C4-2B (cell line): ENCODE measurements around the gene DMRTB1.

Experiments
- H3K27ac ChIP-seq: fragments of 450-650 bp; 2 replicates; pipeline ENCODE4 v1.5.1; 2017
- CTCF ChIP-seq: fragments of 450-650 bp; conservative IDR thresholded peaks from 2 replicates; pipeline ENCODE4 v1.5.1; 2017; ENCODE audit warnings: mild to moderate bottlenecking
- ZFX ChIP-seq: fragments of 450-650 bp; IDR thresholded peaks from 2 replicates; pipeline ENCODE4 v1.6.1; 2017

The DMRTB1 gene

DNA sequence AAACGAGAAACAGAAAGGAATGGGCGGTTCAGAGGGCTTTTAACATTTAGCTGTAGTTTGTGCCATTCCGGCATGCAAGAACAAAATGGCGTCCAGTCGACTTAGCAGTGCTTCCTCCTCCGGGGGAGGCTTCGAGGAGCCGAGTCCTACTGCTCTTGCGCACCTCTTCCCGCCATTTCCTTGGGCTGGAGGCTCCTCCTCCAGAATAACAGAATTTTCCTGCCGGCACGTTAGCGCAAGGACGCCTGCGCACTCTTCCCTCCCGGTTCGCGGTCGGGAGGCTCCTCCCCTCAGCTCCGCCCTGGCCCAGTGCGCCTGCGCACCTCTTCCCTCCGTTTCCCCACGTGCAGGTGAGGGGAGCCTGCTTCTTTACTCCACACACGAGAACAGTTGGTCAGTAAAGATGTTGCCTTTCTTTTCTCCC is 1.0 kb downstream of the DMRTB1 start:
- H3K27ac ChIP-seq: no peak overlapping the region
- TF ChIP-seq CTCF: no peak
- no peak for TF ChIP-seq ZFX

DNA sequence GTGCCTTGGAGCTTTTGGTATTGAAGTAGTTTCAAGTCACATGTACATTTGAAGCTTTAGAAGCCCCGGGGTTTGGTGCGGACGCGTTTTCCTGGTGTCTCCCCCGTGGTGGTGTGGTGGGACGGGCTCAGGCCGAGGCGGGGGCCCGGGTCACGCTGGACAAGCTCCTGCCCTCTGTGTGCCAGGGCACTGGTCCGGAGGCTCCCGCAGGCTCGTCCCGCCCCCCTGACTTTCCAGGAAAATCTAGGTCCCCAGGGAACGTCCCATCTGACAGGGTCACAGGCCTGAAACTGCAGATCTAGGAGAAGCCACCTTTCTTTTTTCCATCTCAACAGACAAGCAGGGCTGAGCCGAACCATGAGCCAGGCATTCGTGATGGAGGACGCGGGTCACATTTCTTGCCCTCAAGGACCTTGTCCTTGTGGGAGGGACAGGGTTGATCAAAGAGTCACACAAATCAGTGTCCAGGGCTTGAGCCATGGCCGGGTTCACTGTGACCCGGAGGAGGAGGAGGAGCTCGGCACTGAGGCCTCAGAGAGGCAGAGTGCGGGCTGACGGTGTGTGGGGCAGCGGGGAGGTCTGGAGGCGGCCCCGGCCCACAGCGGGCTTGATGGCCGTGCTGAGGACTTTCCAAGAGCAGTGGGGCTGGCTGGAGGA is 1.6 kb downstream of the DMRTB1 start:
- TF ChIP-seq ZFX (no peak), CTCF (no peak)
- H3K27ac ChIP-seq: no peak overlapping the region

DNA sequence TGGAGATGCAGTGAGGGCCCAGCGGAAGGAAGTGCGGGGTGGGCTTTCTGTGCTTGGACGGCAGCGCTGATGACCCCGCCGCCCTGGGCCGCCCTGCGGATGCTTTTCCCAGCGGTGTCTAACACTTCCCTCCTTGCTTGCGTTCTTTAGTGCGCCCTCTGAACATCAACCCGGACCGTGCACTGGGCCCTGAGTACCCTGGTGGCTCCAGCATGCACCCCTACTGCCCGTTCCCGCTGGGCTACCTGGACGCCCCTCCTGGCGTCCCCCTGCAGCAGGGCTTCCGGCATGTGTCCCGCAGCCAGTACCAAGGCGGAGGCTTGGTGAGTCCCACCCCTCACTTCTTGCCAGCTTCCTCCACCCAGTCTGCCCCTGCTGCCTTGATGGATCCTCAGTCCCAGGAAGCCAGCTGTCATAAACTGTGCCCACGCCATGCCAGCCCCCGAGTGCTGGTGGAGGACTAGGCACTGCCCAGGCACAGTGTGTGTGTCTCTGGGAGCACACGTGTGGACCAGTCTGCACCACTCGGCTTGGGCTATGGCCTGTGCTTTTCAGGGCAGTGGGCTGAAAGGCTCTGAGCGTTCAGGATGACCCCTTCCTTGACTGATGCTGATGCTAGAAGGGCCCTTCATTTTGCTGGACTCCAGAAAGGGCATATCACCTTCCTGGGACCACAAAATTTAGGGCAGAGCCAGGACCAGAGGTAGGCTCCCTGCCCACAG is 2.3 kb downstream of the DMRTB1 start:
- no peak overlapping the region for H3K27ac ChIP-seq
- no peak for TF ChIP-seq CTCF
- no peak for TF ChIP-seq ZFX

GRCh38 chr1:53462193-53462592 is 3.0 kb downstream of the DMRTB1 start:
- H3K27ac ChIP-seq: no peak overlapping the region
- TF ChIP-seq CTCF (no peak), ZFX (no peak)

GRCh38 chr1:53462769-53463501 is 3.7 kb downstream of the DMRTB1 start:
- TF ChIP-seq ZFX (no peak), CTCF (no peak)
- H3K27ac ChIP-seq: no peak overlapping the region

DNA sequence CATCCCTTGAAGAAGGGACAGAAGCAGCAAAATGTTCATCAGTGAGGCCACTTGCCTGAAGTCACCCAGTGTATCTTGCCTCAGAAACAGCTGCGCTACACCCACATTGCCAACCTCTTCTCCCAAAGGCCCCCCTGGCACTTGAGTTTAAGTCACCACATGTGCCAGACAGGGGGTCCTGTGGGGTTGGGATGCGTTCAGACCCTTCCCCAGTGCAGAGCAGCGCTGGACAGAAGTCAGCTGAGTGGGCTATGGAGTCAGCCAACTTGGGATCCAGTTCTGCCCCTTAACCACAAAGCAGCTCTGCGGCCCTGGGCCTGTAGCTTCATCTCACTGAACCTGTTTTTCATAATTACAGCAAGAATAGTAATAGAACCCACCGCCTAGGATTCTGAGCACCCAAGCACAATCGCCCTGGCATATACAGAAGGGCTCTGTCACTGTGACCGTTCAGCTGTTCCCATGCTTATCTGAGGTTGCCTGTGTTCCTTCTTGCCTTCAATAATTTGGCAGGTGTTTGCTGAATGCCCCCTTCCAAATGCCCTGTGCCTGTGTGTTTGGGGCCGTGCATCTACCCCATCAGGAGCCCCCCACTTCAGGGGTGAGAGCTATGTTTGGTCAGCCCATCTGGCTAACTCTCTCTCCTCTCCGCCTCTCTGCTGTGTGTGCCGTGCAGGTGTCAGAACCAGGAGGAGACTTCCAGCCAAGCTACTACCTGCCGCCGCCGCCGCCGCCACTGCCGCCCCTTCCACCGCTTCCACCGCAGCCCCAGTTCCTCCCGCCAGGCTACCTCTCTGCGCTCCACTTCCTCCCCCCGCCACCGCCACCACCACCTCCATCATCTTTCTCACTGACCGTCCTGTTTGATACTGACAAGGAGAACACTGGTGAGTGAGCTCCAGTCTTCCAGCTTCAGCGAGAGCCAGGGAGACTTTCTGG is 5.0 kb downstream of the DMRTB1 start:
- no peak overlapping the region for H3K27ac ChIP-seq
- no peak for TF ChIP-seq CTCF
- TF ChIP-seq ZFX: no peak
